ENCODE data around the gene GIGYF1.
A peak's percentile ranks its signal among the peaks of the same experiment; 100 is the strongest.
"Not testable (repeated sequence)": the region's sequence is repeated elsewhere in the genome, so short reads cannot be mapped to it uniquely, and the experiment has no call there.

GIGYF1 gene

DNA sequence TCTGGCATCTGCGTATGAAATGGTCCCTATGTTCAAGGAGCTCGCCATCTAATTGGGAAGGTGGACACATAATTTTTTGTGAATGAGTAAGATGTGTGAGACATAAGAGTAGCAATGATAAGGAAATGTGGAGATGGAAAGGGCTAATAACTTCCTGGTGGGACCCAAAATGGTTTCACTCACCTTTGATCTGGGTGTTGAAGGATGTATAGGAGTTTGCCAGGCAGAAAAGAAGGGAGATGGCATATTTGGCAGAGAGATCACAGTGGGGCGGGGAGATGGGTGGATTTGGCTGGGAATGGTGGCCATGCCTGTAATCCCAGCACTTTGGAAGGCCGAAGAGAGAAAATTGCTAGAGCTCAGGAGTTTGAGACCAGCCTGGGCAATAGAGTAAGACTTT, 16.4 kb upstream of the GIGYF1 start:
- DNase-seq (ENCODE audit: low read depth in 2 of 2), result no peak

DNA sequence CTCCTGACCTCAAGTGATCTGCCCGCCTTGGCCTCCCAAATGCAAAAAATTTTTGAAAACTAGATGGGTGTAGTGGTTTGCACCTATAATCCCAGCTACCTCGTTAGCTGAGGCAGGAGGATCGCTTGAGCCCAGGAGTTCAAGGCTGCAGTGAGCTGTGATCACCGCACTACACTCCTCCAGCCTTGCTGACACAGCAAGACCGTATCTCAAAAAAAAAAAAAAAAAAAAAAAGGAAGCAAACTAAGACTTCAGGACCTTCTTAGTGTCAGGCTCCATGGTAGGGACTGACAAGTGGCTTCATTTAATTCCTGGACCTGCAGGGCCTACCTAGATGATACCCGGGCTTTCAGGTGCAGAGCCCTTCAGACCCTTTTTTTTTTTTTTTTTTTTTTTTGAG, 14.3 kb upstream of the GIGYF1 start:
- no peak for DNase-seq (ENCODE audit: low read depth in 2 of 2)

DNA sequence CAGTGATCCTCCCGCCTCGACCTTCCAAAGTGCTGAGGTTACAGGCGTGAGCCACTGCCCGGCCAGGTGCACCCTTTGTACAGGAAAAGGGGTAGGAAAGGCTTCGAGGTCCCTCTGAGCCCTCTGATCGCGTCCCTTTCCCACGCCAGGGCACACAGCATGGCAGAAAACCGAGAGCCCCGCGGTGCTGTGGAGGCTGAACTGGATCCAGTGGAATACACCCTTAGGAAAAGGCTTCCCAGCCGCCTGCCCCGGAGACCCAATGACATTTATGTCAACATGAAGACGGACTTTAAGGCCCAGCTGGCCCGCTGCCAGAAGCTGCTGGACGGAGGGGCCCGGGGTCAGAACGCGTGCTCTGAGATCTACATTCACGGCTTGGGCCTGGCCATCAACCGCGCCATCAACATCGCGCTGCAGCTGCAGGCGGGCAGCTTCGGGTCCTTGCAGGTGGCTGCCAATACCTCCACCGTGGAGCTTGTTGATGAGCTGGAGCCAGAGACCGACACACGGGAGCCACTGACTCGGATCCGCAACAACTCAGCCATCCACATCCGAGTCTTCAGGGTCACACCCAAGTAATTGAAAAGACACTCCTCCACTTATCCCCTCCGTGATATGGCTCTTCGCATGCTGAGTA, 12.7 kb upstream of the GIGYF1 start:
- no peak for DNase-seq (ENCODE audit: low read depth in 2 of 2)

DNA sequence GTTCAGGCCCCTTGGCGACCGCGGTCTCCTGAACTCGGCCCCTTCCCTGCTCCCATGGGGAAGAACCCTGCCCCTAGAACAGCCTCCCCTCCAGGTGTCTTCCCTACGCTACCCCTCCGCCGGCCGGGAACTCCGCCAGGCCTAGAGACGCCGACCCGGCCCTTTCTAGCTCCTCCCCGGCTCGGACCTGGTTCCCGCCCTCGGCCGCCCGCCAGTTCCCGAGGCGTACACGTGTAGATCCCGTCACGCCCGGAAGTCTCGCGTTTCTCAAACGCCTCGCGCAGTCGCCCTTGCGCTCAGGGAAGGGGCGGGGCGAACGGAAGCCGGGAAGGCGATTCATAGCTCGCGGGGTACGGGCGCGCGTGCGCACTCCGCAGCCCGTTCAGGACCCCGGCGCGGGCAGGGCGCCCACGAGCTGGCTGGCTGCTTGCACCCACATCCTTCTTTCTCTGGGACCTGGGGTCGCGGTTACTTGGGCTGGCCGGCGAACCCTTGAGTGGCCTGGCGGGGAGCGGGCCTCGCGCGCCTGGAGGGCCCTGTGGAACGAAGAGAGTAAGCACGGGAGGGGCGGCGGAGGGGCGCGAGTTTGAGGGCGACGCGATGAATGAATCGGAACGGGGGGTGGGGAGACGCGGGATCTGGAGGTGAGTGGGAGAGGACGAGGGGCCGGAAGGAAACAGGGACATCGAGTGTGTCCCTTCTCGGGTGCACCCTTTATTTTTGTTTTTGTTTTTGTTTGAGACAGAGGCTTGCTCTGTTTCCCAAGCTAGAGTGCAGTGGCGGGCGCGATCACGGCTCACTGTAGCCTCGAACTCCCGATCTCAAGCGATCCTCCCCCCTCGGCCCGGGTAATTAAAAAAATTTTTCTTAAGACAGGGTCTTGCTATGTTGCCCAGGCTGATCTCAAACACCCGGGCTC, 12.0 kb upstream of the GIGYF1 start, which contains the start of gene POP7:
TSS of gene POP7 (plus strand) at position 369 of the 919 bp plus-strand sequence. CDS start 710 bp downstream, outside the sequence.
- DNase-seq (ENCODE audit: low read depth in 2 of 2), result peak; percentile 97 to 98

DNA sequence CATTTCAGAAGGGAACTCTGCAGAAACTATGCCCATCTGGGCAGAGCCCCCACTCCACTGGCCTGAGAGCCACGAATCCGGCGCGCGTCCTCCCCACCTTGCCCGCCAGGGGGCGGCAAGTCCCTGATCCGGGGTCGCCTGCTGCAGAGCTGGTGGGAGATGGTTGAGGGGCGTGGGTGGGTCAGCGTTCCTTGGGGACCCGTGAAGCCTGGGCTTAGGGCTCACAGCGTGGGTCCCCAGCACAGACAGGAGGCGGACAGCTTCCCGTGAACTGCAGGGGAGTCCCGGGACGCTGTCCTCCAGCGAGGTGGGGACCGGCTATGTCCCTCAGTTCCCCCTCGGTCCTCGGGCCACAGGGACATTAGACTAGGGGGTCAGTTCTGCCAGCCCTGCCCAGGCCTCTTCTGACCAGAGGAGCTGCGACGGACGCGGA, 11.3 kb upstream of the GIGYF1 start:
- DNase-seq (ENCODE audit: low read depth in 2 of 2), result peak; percentile 61 to 80

DNA sequence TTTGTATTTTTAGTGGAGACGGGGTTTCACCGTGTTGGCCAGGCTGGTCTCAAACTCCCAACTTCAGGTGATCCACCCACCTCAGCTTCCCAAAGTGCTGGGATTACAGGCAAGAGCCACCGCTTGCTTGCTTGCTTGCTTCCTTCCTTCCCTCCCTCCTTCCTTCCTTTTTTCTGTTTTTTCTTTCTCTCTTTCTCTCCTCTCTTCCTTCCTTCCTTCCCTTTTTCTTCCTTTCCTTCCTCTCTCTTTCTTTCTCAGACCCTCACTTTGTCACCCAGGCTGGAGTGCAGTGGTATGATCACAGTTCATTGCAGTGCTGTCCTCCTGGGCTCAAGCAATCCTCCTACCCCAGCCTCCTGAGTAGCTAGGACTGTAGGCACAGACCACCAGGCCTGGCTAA, 7.0 kb upstream of the GIGYF1 start:
- DNase-seq (ENCODE audit: low read depth in 2 of 2), result not testable (repeated sequence)

DNA sequence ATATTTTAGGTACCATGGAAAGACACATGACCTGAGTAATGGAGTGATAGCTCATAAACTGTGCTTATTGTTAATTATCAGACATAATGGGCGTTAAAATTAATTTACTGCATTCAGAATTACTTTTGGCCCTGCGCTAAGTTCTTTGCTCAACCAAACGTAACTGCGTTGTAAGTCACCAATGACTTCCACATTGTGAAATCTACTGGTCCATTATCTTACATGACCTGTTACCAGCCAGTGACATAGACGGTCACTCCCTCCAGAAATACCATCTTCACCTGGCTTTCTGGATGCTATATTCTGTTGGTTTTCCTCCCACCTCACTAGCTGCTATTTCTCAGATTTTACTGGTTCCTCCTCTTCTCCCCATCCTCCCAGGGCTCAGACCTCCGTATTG, 5.0 kb upstream of the GIGYF1 start:
- no peak for DNase-seq (ENCODE audit: low read depth in 2 of 2)

DNA sequence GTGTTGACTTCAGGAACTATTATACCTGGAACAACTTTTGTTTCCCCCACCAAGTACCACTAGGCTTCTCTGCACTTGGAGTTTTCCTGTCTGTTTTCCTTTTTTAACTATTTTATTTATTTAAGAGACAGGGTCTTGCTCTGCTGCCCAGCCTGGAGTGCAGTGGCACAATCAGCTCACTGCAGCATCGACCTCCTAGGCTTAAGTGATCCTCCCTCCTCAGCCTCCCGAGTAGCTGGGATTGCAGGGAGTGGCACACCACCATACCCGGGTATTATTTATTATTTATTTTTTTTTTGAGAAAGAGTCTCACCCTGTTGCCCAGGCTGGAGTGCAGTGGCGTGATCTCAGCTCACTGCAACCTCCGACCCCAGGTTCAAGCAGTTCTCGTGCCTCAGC, 2.1 kb upstream of the GIGYF1 start:
- DNase-seq (ENCODE audit: low read depth in 2 of 2), result no peak

DNA sequence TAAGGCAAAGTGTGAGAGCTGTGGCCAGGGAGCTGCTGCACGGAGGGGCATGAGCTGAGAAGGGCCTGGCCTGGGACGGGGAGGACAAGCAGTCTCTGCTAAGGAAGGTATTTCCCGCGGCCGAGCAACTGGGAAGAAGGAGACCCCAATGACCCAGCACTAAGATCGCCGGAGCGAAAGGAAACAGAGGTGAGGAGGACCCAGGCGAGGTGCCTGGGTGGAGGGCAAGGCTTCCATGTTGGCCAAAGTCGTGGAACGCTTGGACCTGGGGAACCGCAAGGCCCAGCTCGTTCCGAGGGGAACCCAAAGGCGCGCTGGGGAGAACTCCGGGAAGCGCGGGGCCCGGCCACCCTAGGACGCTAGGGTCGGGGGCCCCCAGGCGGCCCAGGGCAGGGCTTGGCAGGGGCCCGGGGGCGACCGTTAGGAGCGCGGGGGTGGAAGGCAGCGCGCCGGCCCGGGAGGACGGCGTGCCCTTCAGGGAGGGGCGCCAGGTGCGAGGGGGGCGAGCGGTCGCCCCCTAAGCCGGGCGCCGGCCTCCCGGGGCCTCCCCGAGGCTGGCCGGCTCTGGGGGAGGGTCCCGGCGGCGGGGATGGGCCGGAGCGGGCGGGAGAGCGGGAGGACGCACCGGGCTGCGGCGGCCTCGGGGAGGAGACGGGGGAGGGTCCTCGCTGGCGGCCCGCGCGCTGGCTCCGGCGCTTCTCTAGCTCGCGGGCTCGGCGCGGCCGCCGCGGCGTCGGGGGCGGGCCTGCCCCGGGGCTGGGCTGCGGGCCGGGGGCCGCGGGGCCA, 545 bp downstream of the GIGYF1 start:
- DNase-seq (ENCODE audit: low read depth in 2 of 2), result no peak

DNA sequence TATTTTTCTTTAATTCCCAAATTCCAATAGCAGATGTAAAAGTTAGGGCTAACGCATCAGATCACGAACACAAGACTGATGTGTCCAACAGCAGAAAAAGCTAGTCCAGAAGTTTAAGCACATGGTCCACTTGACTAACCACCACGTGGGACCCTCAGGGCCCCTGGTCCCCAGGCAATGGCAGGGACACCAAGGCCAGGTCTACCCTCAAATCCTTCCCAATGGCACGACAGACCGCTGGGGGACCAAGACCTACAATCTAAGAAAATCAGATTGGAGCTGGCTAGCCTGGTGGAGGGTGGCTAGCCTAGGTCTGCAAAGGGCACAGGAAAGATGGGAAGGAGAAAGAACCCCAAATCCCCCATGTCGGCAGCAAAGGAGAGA, 1.5 kb downstream of the GIGYF1 start:
- no peak for DNase-seq (ENCODE audit: low read depth in 2 of 2)

DNA sequence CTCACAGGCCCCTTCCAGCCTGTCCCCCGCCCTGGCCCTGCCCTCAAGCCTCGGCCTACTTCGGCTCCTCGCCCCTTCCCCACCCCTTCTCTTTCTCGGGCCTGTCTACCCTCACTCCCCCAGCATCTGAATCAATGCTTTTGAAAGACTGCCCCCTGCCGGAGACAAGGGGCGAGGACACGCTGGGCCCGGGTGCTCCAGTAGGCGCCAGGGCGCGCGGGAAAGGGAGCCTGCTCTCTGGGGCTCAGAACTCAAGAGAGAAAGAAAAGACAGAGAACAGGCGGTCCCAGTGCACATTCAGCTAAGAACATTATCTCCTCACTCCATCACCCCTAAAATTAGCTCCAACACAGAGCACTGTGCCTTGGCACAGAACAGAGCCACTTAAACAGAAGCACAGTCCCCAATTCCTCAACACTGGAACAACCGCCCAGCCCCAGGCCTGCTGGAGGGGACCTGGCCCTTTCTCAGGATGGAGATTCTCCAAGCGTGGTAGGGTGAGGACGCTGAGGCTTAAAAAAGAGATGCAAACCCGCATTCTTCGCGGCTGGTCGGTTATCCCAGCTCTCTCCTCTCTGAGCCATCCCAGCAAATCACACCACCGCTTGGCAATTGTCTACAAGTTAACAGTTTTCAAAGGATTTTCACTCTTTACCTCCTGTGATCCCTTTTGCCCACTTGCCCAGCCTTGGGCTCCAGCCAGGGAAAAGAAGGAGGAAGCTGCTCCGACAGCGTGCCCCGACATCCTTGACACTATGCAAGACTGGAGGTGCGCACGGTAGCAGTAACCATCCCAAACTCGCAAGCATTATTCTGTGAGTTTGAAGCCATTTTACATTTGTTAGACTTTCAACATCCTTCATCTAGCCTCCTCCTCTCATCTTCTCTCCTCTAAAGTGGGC, 2.1 kb downstream of the GIGYF1 start:
- peak; percentile 65 to 79 for DNase-seq (ENCODE audit: low read depth in 2 of 2)

DNA sequence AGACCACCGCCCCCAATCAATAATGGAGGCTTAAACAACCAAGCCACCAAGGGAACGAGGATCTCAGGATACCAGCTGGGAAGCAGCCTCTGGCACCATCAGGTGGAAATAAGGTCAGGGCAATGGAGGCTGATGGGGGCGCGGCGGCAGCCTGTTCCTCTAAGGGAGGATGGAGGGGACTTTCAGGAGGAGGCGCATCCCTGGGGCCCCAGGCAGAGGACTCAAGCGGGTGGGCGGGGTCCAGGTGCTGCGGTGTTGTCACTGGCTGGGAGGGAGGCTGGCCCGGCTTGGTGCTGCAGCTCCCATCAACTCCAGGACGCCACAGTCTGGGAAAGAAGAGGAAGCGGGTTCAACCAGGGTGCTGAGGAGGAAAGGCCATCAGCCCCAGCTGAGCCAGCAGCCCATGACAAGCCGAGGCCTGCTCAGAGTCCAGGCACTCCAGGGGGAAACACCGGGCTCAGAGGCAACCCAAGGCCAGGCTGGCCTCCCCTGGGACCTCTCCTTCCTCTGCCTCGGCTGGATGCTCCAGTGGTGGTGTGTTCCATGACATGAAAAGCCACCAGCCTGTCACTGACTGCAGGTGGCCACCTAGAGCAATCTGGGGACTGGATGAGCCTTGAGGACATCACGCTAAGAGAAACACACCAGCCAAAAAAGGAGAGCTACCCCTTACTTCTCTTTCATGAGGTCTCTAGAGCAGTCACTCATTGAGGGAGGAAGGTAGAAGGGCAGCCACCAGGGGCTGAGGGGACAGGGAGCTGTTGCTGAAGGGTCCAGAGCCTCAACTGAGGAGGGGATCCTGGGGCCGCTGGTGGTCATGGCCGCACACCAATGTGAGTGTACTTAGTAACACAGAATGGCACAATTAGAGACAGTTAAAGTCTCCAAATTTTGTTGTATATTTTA, 4.6 kb downstream of the GIGYF1 start:
- DNase-seq (ENCODE audit: low read depth in 2 of 2), result no peak

DNA sequence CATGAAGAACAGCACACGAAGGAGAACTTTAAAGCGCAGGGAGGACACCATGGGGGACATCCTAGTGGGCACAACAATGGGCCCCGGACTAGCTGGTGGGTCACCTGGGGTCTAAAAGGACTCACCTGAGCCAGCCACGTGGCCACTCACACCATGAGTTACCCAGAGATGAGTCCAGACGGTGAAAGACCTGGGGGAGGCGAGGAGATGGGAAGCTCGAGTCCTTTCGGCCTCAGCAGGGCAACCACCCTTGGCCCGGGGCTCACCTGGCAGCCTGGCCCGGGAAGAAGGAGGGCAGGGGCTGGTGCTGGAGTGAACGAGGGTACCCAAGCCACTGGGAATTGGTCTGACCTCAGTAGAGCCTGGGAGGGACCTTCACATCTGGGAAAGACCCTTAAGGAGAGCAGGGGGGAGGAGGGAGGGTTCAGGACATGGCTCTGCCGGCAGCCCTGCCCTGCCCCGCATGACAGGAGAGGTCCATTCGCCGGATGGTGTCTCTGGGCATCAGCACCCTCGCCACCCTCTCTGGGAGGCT, 5.7 kb downstream of the GIGYF1 start:
- DNase-seq (ENCODE audit: low read depth in 2 of 2), result no peak

DNA sequence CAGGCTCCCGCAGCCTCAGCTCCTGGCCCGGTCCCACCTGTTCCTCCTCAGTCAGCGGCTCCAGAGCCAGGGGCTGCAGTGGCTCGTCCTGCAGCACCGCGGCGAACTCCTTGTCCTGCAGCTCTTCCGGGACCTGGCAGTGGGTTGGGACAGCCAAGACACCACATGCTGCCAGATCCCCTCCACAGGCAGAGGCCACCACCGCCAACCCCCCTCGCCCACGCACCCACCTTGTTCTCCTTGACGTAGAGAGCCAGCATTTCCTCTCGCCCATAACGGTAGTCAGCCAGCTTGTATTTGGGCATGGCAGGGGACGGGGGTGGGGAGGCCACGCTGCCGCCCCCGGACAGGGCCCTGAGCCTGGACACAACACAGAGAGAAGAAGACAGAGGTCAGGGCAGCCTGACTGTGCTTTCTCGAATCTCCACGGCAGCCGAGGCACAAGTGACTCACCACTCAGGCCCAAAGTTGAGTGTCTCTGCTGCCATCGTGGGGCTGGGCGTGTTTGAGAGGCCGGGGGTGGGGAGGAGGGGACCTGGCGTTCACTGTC, 6.2 kb downstream of the GIGYF1 start:
- DNase-seq (ENCODE audit: low read depth in 2 of 2), result no peak

DNA sequence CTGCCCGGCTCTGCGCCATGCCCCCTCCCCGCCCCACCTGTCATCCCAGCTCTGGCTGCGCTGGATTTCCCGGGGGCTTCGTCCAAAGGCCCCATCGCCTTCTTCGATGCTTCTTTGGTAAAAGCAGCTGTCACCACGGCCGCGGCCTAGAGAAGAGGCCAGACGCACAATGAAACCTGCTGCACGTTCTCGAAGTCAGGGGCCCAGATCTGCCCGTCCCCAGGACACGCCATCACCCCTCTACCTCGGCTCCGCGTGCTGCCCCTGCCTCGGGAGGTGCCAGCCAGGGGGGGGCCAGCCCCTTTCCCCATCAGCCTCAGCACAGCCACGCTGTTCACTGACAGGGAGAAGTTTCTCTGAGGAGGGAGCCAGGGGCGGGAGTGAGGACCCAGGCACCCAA, 6.8 kb downstream of the GIGYF1 start:
- no peak for DNase-seq (ENCODE audit: low read depth in 2 of 2)

DNA sequence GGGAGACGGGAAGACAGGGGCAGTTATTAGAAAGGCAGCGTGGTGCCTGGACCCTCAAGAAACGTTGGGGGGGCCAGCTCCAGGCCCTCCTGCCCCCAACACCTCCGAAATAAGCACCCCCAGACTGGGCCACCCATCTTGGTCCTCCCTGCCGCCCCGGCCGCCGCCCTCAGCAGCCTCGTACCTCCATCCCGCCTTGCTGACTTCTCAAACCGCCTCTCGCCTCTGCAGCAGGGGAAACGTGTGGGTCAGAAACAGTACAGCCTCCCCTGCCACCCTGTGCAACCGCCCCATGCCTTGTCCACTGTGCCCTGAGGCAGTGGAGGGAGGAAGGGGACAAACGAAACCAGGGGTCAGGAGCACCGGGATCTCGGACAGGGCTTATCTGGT, 7.2 kb downstream of the GIGYF1 start:
- no peak for DNase-seq (ENCODE audit: low read depth in 2 of 2)

DNA sequence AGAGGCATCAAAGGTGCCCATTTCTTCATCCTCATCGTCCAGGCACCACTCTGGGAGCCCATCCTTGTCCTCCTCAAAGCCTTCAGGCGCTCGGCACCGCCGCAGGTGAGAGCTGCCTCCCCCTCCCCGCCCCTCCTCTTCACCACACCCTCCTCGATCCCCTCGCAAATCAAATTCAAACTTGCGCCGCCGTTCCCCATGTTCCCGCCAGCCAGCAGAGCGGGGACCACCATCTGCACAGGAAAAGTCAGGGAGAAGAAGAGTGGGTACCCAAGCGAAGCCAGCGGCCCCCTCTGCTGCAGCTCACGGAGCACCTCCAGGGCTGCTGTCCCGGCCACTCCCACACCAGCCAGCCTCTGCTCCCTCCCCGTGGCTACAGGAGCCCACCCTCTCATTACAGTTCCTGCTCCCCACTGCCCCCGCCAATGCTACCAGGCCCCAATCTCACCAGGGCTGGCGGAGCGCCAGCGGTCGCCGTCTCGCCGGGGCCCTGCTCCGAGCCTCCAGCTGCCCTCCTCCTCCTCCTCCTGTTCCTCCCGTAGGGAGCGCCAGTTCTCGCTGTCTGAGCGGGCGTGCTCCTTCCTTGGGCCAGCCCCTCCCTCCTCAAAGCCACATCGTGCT, 7.7 kb downstream of the GIGYF1 start:
- DNase-seq (ENCODE audit: low read depth in 2 of 2), result no peak

DNA sequence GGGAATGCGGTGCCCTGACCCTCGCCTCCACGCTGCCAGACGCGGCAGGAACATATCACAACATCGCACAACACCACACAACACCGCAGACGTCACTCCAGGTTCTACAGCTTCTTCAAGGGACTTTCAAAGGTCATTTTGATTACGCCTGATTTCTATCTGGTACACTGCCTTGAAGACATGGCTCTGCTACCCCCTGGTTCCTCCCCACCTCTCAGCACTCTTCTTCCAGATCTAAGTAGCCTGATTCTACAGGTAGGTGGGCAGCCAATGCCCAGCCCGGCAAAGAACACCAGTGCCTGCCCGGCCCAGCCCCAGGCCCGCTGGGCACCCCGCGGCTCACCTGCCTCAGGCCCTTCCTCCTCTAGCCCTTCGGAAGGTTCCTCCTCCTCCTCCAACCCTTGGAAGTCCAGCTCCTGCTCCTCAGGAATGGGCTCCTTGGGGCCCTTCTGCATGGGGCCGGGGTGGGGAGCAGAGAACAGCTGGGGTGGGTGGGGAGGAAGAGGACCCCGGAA, 8.4 kb downstream of the GIGYF1 start:
- DNase-seq (ENCODE audit: low read depth in 2 of 2), result no peak

DNA sequence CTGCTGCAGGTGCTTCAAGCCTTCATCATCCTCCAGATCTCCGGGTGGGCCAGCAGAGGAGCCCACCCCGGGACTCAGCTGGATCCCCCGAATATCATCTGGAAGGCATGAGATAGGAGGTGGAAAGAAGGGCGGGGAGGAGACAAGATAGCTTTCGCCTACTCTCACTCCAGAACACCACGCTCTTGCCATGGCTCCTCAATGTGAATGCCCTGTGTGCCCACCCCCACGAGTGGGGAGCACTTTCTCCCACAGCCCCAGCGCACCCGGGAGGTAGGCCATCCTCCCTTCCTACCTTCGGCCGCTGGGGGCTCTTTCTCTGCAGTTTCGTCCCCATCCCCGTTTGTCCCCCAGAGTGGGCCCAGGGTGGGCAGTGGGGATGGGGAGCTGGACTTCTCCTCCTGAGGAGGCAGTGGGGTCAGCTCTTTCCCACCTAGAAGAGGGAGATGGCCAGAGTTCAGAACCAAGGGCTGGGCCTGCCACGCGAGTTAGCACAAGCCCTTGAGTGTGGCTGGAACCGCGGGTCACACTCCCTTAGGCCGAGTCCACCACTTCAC, 8.9 kb downstream of the GIGYF1 start:
- no peak for DNase-seq (ENCODE audit: low read depth in 2 of 2)
